DMS53 (cell line): ENCODE measurements around the gene KIAA0319L.

ENCODE experiments used
- DNase-seq: peaks from one replicate; lab custom pipeline; 2025; lab: John Stamatoyannopoulos, UW

Gene KIAA0319L

GRCh38 chr1:35536556-35537162, 20.5 kb downstream of the KIAA0319L start:
- DNase-seq = no peak

GRCh38 chr1:35535243-35535642, 22.0 kb downstream of the KIAA0319L start:
- DNase-seq = no peak

GRCh38 chr1:35533586-35533985, 23.6 kb downstream of the KIAA0319L start:
- DNase-seq = no peak

- DNase-seq = no peak
Observed at GRCh38 chr1:35532497-35533223, 24.5 kb downstream of the KIAA0319L start.

- no peak for DNase-seq
Observed at GRCh38 chr1:35531368-35531767, 25.8 kb downstream of the KIAA0319L start.

GRCh38 chr1:35530946-35531345, 26.3 kb downstream of the KIAA0319L start:
- DNase-seq = no peak

GRCh38 chr1:35530168-35530567, 27.0 kb downstream of the KIAA0319L start:
- DNase-seq = no peak

GRCh38 chr1:35524106-35524505, 33.1 kb downstream of the KIAA0319L start:
- DNase-seq = peak; percentile 80

- no peak for DNase-seq
Observed at GRCh38 chr1:35519432-35519831, 37.8 kb downstream of the KIAA0319L start.

GRCh38 chr1:35518183-35518582, 39.0 kb downstream of the KIAA0319L start:
- no peak for DNase-seq

GRCh38 chr1:35511305-35511704, 45.9 kb downstream of the KIAA0319L start:
- DNase-seq = no peak

- no peak for DNase-seq
Observed at GRCh38 chr1:35509558-35509957, 47.6 kb downstream of the KIAA0319L start.

GRCh38 chr1:35507947-35508346, 49.3 kb downstream of the KIAA0319L start:
- no peak for DNase-seq

GRCh38 chr1:35506960-35507912, 50.0 kb downstream of the KIAA0319L start:
- DNase-seq = no peak

- DNase-seq = peak; percentile 24
Observed at GRCh38 chr1:35505911-35506798, 51.0 kb downstream of the KIAA0319L start.

- DNase-seq = no peak
Observed at GRCh38 chr1:35502242-35502641, 55.0 kb downstream of the KIAA0319L start.

GRCh38 chr1:35500439-35500838, 56.8 kb downstream of the KIAA0319L start:
- no peak for DNase-seq

GRCh38 chr1:35499652-35500176, 57.5 kb downstream of the KIAA0319L start:
- DNase-seq = no peak

- no peak for DNase-seq
Observed at GRCh38 chr1:35499231-35499630, 58.0 kb downstream of the KIAA0319L start.

- no peak for DNase-seq
Observed at GRCh38 chr1:35497571-35497970, 59.6 kb downstream of the KIAA0319L start.

GRCh38 chr1:35490250-35490649, 67.0 kb downstream of the KIAA0319L start:
- no peak for DNase-seq
